Activated CD4-positive, alpha-beta T cell treated with anti-CD3 and anti-CD28 coated beads for 1 hour (primary cell): ENCODE data around the gene KCNH8.

Experiments used
- DNase-seq: peaks from one replicate; pipeline ENCODE4 v3.0.0-alpha.2; 2020

Gene KCNH8

DNA sequence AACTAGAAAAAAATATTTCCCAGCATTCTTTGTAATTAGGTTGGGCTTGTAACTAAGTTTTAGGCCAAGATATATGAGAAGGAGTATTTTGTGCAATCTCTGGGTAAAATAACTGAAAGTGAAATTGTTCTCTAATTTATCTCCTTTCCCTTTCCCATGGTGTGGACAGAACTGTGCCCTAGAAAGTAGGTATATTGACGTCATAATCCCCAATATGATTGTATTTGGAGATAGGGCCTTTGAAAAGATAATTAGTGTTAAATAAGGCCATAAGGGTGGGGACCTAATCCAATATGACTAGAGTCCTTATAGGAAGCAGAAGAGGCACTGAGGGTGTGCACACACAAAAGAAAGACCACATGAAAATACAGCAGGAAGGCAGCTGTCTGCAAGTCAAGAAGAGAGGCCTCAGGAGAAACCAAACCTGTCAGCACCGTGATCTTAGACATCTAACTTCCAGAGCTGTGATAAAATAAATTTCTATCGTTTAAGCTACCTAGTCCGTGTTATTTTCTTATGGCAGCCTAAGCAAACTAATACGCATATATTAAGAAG is 106.6 kb downstream of the KCNH8 start:
- DNase-seq = no peak

DNA sequence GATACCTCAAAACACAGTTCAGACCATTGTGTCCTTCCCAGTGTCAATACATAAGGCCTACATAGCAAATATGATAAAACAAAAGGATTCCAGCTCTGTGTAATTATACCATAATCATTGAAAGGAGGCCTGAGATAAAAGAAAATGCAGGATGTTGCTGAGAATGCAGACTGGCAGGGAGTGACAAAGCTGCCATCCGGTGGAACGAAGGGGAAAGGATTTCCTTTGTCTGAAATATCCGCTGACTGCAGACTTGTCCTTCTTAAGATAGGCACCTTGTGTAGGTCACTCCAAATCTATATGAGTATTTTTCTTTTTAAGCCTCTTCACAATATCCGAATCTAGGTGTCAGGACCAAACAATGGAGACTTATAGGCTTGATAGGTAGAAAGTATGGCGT is 108.0 kb downstream of the KCNH8 start:
- DNase-seq = no peak

DNA sequence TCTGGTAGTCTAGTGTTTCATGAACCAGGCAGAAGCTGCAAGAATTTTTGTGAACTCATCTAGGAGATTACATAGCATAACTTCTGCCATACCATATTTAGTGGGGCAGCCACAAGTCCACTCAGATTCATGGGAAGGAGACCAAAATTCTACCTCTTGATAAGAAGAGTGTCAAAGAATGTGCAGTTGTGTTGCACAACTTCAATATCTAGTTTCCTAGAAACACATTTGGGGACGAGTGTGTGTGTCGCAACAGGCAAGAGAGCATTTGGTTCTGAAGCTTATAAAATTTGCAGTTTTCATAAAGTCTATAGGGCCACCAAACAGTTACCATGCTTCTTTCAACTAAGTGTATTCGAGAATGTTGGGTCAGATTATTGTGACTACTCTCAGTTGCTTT is 115.3 kb downstream of the KCNH8 start:
- no peak for DNase-seq

DNA sequence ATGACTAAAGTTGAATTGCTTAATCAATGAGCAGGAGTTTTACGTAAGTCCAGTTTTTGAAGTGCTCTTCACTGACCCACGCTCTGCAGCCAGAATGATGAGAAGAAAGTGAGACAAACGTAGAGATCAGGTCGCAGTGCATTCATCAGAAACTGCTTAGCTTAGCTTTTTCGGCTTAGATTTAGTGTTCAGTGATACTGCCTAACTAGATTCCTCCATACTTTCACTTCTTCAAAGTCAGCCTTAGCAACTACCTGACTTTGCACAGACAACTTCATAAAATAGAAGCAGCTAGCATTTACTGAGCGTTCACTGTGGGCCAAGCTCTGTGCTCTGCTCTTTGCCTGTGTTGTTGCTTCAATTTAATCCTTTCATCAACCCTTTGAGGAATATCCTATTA is 116.1 kb downstream of the KCNH8 start:
- DNase-seq = no peak

DNA sequence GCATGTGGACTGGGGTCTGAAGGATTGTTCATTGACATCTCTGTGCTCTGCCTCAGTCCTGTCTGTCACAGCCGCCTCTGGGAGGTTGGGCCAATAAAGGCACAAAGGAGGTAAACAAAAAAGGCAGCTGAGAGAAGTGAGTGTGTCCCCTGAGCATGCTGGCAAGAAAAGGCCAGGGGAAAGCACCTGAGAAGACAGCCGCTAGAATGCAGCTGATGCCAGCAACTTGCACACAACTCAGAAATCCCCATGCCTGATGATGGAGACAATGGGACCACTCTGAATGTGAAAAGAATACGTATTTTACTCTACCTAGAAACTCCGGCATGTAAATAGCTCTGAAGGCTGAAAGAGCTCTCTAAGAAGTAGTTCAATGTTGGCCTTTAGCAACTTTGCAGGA is 118.7 kb downstream of the KCNH8 start:
- DNase-seq = no peak

DNA sequence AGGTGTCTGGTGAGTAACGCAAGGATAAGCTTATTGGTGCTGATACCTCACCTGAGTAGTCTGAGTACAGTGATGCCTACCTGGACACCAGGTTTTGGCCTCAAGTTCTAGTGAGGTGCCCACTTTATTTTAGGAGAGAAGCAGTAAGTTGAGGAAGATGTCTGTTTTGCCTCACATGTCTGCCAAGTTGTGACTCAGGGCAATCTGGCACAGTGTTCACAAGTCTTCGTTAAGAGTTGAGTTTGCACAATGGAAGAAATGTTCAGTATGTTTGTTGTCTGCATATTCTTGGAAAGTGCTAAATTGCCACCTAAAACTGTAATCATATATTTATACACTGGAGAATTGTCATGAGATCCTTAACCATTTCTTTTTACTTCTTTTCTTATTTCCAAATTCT is 122.2 kb downstream of the KCNH8 start:
- no peak for DNase-seq

DNA sequence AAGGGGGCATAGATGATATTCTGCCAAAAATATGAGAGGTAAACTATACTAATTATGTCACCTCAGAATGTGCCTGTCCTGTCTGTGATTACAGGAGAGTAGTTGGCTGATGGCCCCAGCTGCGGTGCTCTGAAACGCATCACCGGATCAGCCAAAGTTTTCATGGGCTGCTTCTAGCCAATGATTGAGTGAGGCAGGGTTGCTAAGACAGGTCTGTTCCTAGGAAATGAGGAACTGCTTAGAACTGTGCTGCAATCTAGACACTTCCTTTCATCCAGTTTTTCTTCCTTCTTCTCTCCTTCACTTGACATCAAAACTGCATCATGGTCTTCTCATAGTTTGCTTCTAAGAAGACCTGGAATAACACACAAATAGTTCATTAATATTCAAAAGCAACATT is 124.0 kb downstream of the KCNH8 start:
- no peak for DNase-seq

DNA sequence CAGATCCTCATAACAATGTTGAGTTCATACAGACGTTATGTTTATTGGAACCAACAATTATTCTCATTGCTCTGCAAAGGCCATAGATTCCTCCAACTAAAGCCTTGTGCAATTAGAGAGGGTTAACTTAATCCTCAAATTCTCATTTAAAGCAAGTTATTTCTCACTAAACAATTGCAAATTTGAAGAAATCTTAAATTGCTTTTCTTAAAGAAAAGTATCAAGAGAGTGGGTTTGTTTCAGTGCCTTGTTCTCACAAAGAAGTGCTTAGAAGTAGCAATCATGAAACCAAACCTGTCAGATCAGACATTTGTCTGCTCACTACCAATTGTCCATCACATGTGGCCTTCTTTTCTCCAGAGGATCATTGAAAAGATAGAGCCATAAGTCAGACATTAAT is 124.8 kb downstream of the KCNH8 start:
- no peak for DNase-seq

DNA sequence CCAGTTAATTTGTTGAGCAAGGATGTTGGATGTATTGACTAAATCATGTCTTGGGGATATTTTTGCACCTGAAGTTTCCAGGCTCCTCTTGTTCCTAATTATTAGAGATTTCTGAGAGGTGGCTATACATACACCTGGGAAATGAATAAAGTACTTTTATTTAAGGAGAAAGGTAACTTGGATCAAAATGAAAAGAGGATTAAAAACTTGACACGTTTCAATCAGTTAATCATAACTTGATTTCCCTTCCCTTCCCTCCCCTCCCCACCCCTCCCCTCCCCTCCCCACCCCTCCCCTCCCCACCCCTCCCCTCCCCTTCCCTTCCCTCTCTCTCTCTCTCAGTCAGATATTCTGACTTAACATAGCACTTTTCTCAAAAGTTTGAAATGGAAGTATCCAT is 126.3 kb downstream of the KCNH8 start:
- DNase-seq = no peak

DNA sequence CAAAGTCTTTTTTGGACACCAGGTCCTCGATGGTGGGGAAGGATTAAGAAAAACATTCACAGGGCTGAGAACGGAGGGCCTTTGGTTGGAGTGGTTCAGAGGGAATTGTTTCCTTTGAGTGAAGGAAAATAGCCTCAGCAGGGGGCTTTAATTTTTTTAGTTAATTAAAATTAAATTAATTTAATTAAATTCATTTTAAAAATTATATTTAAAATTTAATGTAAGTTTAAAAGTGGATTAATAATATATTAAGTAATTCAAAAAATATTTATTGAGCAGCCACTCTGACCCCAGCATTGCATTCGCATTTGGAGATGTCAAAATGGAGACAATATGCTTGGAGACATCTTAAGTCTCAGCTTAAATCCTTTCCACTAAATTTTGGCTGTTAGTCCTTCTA is 136.7 kb downstream of the KCNH8 start:
- DNase-seq = no peak

DNA sequence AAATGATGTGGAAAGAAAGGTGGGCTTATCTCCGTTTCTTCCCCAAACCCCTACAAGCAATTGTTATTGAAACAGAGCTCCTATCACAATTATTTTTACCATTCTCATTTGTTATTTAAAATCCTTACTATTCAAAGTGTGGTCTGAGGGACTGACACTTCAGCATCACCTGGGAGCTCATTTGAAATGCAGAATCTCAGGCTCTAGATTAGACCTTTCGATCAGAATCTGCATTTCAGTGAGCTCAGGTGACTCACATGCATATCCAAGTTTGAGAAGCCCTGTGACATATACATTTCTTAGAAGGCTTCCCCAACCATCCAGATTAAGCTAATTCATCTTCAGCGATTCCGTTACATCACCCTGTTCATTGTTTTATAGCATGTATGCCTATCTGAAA is 145.0 kb downstream of the KCNH8 start:
- no peak for DNase-seq

DNA sequence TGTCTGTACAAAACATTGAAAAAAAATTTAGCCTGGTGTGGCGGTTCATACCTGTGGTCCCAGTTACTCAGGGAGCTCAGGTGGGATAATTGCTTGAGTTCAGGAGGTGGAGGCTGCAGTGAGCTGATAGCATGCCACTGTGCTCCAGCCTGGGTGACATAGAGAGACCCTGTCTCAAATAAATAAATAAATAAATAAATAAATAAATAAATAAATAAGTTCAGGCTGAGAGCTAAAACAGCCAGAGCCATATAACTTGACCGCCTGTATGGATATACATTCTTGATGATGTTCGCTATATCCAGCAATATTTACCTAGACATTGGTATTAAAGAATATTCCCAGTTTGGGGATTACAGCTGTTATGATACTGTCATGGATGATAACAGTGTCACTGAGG is 146.9 kb downstream of the KCNH8 start:
- no peak for DNase-seq

DNA sequence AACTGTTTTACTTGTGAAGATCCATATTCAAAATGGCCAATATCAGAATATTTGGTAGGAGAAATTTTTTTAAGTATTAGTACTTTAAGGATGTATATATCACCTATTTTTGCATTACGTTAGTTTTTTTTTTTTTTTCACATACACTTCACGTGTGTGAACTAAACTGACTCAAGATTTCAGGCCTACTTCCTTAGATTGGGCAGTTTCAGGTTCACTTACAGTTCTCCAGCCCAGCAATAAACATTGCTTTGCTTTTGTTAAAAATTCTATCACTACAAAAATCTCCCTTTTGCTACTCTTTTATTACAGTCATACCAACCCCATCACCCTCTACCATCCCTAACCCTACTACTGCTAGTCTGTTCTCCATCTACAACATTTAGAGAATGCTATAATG is 183.6 kb downstream of the KCNH8 start:
- no peak for DNase-seq

DNA sequence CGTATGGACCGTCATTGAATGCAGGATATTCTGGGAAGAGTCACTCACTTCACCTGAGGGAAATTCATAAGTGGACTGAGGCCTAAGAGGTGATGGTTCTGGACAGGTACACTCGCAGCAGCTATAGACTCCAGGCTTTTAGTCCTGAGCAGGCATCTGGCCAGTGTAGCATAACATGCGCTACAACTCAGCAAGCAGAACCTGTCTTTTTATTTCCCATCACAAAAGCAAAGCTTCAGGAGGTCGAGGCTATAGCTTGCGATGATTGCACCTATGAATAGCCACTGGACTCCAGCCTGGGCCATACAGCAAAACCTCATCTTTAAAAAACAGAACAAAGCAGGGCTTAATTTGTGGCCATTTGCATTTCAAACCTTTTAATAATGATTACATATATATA is 185.8 kb downstream of the KCNH8 start:
- DNase-seq = no peak

DNA sequence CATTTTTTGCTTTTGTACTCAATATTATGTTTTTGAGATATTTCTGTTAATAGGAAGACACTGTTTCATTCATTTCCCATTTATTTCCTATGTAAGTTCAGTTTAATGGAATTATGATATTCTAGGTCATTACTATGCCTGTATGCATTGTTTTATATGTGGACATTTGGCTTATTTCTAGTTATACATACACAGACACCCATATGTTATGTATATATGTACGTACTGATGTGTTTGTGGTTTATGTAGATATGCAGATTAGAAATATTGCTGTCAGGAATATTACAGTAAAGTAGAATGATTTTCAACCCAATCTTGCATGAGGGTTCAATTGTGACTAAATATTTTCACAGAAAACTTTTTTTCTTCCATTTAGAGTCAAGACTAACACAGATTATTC is 190.5 kb downstream of the KCNH8 start:
- DNase-seq = no peak

DNA sequence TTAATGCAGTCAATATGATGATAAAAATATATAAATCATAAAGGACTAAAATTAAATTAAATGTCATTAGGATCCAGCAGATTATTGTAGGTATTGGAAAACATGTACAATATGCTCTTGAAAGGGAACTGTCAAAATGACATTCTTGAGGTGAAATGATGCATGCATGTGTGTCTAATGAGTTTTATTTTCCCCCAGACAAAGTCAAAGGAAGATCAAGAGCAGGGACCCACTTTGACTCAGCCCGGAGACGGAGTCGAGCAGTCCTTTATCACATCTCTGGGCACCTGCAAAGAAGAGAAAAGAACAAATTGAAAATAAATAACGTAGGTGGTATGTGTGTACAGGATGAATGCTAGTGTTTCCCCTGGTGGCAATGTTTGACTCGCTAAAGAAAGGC is 194.1 kb downstream of the KCNH8 start:
- no peak for DNase-seq

DNA sequence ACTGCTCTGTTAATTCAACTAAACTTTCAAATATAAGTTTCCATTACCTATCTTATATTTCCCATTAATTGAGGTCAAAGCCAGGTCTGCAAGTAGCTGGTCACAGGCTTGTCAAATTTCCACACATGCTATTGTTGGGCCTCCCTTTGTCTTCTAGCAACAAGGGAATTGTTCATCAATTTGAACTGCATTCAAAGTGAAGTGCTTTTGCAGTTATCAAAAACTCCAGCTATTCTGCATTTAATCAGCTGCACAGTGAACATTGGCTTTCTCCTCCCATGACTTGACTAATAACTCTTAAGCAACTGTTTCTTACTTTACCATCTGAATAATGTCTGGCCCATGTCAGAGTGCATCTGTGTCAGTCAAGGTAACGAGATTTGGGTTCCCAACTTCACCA is 198.4 kb downstream of the KCNH8 start:
- no peak for DNase-seq

DNA sequence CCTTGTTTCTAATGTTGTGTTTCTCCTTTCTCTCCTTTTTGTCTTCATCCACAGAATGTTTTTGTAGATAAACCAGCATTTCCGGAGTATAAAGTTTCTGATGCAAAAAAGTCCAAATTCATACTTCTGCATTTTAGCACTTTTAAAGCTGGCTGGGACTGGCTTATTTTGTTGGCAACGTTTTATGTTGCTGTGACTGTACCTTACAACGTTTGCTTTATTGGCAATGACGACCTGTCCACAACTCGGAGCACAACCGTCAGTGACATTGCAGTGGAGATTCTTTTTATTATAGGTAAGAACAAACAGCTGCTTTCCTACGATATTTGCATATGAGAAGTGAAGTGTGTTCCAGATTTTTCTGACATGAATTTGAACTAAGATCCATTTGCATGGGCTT is 199.4 kb downstream of the KCNH8 start:
- no peak for DNase-seq

DNA sequence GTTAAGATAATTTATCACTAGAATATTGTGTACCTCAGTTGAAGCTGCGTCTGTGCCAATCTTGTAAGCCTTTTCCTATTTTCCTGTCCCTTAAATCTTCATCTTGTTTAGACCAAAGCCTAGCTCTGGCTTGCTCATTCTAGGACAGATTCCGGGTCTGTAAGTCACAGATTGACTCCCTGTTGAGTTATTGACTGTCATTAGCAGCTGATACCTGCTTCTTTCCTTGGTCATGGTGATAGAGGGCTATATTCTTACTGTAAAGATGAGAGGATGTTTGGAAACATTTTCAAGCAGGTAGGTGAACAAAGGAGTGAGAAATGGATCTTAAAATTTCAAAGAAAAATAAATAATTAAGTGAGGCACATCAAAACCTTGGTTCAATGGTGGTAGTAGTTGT is 200.2 kb downstream of the KCNH8 start:
- no peak for DNase-seq

DNA sequence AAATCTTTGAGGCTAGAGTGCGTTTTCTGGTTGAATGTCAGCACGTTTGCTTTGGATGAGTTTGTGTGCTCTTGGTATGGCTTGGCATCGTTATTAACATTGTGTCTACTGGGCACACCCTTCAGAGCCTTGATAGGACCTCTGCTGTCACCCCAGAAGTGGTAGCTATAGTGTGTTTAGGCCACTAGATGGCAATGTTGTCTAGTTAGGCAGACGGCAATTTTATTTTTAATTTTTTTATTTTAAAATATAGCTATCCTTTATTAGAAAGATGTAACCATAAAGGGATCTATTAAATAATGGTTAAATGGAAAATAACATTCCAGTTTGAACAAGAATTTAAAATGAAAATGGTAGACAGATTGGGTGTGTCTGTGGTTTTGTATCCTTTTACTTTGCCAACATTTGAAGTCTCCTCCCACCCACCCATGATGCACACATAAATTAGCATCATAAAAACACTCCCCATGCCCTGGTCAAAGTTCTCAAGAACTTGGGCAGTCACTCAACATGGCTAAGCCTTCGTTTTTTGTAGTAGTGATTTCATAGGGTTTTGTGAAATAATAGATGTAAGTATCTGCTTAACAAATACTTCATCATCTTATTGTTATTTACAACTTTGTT is 200.7 kb downstream of the KCNH8 start:
- DNase-seq = no peak

DNA sequence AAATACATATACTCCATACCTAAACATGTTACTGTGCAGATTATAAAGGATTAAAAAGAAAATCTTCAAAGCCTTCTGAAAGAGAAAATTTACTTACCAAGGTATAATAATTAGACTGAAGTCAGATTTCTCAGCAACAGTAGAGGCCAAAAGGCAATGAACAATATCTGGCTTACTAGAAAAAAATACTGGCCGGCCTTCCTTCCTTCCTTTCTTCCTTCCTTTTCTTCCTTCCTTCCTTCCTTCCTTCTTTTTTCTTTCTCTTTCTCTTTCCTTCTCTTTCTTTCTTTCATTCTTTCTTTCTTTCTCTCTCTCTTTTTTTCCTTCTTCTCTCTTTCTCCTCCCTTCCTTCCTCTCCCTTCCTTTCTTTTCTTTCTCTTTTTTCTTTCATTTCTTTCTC is 209.6 kb downstream of the KCNH8 start:
- DNase-seq = no peak

DNA sequence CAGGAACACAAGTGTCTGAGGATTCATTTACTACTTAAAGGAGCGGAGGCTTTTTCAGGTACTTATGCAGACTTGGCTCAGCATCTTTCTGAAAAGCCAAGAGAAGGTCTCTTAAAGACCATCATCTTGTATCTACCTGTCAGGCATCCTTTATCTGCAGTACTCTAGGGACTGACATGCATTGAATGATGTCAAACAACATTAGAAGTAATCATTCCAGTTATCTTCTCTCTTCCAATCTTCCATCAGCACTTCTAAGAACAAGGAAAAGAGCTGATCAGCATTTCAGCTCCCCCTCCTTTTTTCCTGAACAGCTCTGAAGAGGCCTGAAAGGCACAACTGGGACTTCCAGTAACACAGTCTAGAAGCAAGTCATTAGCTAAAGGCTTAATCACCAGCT is 214.8 kb downstream of the KCNH8 start:
- DNase-seq = no peak

DNA sequence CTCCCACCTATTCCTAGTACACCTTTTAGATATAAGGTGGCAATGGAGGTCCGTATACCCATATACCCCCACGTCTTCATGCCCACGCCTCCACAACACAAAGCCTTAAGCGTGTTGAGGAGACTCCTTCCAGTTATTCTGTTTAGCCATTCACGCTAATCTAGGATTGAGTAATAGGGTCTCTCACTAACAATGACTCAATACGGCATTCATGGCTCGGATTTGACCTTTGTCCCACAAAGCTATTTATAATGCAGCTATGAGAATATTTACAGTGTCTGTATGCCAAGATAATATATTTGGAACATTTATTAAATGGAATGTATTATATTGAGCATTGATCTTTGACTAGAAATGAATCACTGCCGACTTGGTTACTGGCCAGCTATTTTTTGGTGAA is 215.8 kb downstream of the KCNH8 start:
- DNase-seq = no peak

DNA sequence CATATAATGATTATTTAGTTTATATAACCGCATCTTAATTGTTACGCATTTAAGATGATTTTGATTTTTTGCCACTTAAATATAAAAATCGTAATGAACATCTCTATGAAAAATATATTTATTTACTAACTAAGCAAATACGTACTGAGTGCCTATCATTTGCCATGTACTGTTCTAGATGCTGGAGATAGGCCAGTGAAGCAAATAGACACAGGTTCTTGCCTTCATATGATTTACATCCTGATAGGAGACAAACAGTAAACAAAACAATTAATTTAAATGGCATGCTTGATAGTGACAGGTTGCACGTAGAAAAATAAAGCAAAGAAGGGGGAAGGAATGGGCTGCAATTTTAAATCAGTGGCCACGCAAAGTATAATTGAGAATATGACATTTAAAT is 217.2 kb downstream of the KCNH8 start:
- DNase-seq = no peak

DNA sequence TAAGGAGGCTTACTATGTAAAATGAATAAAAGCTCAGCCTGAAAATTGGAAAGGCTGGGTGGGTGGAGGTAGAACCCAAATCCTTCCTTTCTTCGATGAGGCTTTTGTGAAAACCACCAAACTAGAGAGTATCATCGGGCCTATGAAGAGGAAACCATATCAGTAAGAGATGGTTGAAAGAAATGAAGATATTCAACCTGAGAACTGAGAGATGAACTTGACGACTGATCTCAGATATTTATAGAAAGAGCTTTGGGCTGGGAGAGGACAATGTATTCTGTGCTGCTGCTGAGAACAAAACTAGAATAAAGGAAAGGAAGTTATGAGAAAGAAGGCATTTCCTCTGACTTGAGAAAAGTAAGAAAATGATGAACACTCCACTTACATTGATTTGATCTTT is 236.6 kb downstream of the KCNH8 start:
- no peak for DNase-seq

DNA sequence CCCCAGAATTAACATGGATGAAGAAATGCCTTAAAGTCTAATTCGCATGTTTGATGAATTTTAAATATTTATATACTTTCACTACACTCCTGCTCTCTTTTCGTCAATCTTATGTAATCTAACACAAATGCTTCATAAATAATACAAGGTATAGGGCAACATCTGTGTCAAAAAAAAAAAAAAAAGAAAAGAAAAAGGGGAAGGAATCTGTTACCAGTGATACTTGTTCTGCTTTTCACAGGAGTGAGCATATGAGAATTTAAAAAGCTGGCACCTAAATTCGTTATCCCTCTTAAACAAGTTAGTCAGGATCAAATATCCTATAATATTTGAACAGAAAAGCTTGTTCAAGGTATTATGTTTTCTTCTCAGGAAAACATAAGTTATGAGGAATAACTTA is 243.8 kb downstream of the KCNH8 start:
- no peak for DNase-seq
